Stimulated activated CD4-positive, alpha-beta T cell treated with anti-CD3 and anti-CD28 coated beads, Interleukin-2, amount 100 ng/mL, for 4 hours (primary cell): ENCODE measurements around the gene COX20.

Source experiments
- DNase-seq: peaks from one replicate; pipeline ENCODE4 v3.0.0-alpha.2; 2020; ENCODE audit warnings: low read depth

COX20 gene

DNA sequence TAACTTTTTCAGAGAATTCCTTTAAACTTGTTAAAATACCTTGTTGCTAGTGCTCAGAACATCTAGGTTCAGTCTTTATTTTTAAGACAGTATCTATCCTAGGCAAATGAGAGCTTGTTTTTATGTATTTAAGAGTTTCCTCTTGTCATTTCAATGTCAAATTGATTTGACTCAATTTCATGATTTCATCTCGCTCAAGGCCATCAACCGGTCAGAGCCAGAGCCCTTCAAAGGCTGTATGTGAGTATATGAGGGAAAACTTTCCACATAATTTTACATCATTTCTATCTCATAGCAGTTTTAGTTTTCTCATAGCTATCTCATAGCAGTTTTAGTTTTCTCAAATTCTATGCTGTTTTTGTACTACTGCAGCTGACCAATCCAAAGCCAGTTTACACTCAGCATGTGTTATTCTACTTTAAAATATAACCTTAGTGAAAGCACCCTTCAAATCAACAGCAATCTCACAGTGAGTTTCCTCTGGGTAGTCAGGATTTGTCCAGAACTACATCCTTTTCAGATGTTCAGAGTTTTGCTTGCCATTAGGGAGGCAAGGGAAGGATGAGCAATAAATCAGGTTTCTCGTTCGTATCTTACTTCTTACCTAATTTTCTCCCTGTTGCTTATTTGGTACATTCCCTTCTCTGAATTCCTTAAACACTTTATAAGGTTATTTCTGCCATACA, 16.2 kb downstream of the COX20 start:
- DNase-seq, result no peak

DNA sequence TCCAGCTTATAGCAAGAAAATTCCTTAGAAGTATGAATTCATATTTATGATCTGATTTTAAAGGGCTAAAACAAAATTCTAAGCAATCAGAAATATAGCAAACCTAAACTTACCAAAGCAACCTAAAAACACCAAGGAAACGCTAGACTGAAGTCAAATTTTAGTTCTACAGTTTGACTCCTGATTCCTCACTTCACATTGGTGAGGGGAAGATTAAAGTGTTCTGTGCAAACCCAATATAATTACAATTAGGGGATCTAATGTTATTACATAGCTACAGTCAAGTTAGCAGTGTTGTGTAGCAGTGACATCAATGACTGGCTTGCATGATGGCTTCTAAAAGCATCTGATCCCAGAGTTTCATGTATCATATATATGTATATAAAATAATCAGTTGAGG, 17.2 kb downstream of the COX20 start:
- no peak for DNase-seq

DNA sequence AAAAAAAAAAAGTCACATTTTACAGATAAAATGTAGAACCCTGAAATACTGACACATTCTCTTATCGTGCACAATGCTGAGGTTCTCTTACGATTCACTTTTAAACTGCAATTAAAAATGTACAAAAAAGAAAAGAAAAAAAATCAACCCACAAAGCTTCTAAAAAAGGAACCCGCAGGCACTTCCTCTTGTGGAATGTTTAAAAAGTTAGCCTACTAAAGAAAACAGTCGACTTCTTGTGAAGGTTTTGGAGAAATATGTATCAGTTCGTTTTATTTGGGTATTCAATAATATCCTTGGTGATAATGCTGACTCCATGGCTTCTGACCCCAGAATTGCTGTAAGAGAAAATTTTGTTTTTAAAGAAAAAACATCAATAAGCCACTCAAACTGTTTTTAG, 18.7 kb downstream of the COX20 start:
- no peak for DNase-seq

DNA sequence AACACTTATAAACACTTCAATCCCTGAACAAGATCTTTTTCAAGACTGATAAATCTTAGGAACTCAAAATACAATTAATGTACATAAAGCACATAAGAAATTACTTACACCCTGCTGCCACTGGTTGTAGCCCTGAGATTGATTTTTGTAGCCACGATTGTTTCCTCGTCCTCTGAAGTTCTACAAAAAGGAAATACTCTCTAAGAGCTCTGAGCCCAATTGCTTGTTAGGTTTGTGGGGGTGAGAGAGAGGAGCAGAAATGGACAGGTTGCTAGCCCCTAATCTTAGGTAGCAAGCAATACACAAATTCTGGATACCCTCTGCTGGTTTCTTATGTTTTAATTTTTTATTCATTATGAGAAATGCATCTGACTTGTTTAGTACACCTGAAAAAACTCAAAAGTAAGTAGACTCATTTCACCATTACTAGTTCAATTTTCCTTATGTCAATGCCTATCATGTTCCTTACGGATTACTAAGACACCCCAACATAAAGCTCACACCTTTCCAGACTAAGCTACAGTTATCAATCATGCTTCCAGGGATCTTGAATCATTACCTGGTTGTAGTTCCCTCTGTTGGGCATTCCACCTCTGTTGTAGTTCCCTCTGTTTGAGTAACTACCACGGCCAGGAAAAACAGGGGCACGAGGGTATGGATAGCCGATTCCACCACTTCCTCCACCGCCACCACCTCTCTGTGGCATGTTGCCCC, 19.6 kb downstream of the COX20 start:
- DNase-seq, result no peak

DNA sequence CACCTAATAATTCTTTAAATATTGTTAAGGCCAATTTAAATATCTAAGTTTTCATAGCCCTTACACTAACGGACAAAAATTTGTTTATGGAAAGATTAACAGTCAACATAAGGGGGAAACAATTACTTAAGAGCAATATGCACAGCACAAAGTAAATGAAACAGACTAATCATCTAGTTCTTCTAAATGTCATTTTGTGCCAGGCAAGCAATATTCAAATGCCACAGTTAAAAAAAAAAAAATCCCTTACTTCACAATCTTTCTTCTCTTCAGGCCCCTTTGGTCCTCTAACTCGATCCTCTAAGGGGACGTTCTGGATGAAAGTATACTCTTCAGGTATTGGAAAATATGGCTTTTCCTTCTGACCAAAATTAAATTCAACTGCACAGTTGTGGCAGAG, 22.3 kb downstream of the COX20 start:
- no peak for DNase-seq

DNA sequence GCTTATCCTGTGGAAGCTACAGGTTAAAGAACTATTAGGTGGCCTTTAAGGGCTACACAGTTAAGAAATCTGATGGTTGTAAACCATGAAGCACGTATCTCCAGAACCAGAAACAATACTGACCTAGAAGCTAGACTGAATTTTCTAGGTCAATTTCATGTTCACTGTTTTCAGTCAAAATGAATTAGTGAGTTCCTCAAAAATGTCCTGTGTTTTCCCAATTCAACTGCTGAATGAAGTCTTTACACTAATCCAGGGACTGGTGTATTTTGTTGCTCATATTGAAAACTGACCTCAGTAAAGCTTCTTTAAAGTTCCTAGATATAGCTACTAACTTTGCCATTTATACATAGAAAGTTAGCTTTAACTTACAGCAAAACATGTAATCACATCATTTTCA, 22.9 kb downstream of the COX20 start:
- DNase-seq, result no peak

DNA sequence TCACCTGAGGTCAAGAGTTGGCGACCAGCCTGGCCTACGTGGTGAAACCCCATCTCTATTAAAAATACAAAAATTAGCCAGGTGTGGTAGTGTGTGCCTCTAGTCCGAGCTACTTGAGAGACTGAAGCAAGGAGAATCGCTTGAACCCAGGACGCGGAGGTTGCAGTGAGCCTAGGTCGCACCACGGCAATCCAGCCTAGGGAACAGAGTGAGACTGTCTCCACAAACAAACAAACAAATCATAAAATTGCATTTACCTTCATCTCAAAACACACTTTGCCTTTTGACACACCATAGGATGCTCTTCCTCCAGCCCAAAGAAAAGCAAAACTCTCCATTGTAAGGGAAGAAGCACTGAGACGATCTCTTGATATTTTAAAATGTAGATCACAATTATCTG, 24.6 kb downstream of the COX20 start:
- DNase-seq, result no peak

DNA sequence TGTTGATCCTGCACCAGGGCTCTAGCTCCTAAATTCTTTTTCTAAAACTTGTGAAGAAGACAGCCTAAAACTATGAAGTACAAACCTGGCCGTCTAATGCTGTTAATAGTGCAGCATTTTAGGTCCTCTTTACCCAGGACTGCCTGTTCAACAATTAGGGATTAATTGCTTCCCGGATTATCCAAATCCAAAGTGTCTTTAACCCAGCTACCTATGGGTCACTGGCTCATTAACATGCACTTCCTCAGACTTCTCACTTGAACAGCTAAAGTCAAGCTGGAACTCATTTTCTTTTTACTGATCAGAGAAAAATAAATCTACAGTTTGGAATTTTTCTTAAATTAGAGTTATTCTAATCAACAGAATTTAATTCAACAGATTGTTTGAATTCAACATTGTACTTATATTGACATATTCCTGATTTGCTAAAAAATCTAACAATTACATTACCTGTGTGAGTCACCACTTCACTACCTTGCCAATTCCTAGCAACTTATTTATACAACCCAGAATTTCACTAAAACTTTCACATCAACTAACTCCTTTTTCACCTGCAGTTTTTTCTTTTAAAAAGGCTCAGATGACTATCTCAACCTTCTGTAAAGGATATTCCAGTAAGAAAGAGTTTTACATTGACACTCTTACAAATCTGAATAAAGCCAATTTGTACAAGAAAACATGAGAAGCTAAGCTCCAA, 25.6 kb downstream of the COX20 start:
- no peak for DNase-seq

DNA sequence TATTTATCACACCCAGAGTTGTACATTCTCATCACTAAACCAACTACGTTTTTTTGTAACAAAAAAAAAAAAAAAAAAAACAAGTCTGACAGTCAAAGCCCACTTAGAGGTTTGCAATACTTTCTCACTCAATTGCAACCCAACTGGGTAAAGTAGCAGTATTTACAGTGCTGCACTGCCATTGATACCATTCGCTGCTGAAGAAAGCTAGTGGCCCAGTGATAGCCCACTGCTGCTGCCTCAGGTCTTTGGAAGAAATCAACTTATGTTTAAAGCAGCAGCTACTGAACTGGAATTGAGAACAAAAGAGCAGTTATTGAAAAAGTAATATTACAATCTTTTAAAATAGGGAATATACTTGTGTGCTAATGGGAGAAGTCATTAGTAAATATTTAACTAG, 26.2 kb downstream of the COX20 start:
- no peak for DNase-seq

DNA sequence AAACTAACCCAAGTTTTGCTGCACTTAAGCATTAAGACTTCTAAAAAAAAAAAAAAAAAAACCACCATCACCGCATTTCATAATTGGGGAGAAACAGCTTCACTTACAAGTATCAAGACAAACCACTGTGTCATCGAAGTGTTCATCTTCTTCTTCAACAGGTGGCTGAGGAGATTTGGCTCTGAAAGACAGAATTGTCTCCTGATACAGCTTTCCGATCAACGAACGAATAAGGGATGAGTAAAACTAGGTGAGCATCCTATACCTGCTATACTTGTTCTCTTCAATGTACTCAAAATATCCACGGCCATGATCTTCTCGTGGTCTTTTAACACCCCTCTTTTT, 26.9 kb downstream of the COX20 start:
- no peak for DNase-seq

DNA sequence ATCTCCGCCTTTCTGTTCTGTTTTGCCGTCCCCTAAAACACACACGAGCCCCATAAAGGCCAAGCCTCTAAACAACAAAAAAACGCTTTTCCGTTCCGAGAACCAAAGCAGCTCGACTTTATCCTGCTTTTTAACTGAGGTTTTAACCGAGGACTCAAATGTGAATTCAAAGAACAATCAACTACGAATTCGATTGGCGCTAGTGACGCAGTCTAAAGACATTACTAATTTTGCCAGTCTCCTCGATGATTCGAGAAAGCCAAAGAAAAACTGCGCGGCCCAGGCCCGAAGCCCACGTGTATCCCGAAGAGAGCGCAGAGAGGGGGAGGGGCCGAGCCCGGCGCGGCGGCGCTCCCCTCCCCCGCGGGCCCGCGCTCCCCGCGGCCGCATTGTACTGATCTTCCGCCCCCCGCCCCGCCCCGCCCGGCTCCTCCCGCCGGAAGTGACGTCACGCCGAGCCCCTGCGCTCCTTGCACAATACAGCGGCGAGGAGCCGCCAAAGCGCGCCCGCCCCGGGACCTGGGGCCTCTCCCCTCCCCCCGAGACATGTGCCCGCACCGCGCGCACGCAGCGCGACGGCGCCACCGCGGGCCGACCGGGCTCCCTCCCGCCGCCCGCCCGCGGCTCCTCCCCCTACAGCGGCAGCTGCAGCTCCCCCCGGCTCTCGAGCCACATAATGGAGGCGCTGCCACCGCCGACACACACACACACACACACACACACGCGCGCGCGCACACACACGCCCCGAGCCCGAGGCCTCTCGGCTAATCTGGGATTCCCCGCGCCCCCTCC, 27.4 kb downstream of the COX20 start:
- peak; percentile 97 for DNase-seq

DNA sequence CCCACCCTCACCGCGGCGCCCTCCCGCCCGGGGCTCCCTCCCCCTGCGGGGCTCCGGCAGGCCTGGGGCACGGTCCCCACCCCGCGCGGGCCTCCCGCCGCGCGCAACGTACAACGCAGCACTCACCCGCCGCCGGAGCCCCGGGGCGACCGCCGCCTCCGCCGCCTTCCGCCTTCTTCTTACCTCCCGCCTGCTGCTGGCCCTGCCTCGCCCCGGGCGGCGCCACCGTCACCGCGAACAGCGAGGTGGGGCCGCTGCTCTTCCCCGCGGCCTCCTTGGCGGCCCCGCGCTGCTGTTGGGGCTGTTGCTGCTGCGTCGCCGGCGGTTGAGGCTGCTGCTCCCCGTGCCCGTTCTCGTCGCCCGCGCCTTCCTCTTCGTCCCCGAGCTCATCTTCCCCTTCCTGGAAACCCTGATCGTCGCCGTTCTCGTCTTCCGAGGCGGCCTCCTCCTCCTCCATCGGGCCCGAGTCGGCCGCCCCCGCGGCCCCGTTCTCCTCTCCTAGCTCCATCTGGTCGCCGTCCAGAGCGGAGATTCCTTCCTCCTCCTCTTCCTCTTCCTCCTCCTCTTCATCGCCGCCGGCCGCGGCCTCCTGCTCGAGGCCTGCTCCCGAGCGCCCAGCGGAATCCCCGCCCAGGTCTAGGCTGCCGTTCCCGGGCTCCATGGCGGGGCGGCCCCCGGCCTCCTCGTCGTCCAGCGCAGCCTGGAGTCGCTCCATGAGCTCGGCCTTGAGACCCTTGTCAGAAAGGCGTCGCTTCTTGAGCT, 28.2 kb downstream of the COX20 start:
- DNase-seq, result peak; percentile 24

DNA sequence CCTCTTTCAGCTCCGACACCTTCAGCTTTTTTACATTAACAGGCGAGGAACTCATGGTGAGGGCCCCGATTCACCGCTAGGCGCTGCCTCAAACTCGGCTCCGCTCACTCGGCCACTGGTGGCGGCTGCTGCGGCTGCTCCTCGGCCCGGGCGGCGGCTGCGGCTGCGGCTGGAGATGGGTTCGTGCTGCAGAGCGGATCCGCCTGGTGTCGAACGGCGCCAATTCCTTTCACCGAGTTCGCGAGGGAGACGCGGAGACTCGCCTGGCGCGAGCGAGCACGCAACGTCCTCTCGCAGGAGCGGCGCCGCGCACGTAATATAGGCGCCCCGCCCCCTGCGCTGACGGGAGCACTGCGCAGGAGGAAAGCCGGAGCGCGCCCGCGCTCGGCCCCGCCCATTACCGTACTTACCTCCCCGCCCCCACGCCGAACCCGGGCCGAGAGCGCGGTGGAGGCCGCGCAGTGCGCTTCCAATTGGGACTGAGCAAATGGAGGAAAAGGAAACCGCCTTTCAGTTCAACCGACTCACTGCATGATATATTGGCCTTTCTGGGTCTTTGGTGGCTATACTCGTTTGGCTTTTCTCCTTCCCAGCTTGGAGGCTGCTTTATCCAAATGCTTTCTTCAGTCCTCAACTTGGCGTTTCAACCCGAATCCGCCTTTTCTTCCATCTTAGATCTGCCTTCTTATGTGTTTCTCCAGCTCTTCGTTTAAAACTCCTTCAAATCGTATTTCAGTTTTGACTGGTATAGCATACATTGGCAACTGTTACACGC, 29.0 kb downstream of the COX20 start, which contains the start of gene HNRNPU:
Gene HNRNPU (minus strand): TSS at position 291 of the 775 bp plus-strand sequence. CDS start 236 bp downstream, at position 55.
- DNase-seq, result peak; percentile 94

DNA sequence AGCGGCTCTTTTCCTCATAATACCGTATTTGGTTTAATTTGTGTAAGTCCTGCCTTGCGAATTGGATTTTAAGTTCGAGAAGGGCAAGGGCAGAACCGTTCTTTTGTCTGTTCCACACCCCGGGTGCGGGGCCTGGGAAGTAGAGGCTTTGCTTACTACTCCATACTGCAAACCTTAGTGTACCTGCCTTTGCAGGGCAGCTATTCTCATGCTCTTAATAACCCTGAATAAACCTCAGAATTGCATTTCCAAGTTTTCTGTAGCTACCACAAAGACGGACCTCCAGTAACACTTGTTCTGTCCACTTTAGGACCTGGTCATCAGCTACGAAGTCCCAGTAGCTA, 29.5 kb downstream of the COX20 start:
- no peak for DNase-seq

DNA sequence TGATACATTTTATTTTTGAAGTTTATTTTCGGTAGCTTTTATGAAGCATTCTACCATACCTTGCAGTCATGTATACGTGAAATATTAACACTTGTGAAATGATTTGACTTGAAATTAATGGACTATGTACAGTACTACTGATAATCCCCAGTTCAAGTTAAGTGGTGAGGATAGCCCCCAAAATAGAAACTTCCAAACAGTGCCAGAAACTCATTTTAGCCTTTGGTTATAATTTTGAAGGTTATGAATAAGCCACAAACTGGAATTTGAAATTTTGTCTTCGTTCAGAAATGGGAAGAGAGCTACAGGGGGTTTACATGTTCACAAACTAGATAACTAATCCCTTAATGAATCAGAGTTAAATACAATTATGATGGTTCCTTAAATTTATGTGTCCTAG, 30.4 kb downstream of the COX20 start:
- no peak for DNase-seq

DNA sequence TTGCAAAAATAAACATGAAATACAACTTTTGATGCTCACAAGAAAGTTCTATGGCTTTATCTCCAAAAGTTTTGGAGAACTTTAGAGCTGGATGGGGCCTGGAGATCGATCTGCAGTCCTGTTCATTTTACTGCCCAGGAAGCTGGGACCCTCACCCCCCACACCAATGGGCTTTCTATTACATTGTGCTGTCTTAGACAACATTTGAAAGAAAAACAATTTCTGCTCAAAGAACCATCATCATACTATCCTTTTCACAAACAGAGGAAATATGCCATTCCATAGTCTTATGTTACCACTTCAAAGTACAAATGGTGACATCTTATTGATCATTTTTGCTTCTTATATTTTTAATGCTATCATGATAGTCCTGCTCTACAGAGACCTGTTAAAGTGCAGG, 30.9 kb downstream of the COX20 start:
- DNase-seq, result no peak

DNA sequence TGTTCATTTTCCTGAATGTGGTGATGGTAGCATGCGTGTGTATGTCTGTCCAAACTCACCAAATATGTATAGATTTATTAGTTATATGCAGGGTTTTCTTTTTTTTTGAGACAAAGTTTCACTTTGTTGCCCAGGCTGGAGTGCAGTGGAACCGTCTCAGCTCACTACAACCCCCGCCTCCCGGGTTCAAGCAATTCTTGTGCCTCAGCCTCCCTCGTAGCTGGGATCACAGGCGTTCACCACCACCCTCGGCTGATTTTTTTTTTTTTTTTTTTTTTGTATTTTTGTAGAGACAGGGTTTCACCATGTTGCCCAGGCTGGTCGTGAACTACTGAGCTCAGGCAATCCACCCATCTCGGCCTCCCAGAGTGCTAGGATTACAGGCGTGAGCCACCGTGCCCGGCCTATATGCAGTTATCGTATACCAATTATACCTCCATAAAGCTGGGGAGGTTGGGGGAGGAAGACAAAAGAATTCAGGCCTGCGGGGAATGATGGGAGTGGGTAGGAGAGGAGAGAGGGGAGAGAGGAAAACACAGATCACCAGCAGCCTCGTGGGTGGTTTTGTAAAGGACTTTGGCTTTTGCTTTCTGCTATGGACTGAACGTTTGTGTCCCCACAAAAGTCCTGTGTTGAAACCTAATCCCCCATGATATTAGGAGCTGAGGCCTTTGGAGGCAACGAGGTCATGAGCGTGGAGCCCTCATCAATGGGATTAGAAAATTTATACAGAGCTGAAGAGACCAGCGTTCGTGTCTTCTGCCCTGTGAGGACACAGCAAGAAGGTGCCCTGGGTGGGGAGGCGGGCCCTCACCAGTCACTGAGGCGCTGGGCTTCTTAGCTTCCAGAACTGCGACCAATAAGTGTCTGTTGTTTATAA, 33.3 kb downstream of the COX20 start:
- DNase-seq, result no peak

DNA sequence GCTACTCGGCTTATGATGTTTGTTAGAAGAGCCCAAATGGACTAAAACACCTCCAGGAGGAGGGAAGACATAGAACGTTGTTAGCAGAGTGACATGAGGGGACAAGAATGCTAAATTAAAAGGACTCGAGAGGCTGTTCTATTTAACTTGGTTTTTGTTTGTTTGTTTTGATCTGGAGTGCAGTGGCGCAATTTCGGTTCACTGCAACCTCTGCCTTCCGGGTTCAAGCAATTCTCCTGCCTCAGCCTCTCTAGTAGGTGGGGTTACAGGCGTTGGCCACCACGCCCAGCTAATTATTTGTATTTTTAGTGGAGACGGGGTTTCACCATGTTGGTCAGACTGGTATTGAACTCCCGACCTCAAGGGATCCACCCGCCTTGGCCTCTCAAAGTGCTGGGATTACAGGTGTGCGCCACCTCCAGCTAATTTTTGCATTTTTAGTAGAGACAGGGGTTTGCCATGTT, 33.9 kb downstream of the COX20 start:
- DNase-seq, result no peak

DNA sequence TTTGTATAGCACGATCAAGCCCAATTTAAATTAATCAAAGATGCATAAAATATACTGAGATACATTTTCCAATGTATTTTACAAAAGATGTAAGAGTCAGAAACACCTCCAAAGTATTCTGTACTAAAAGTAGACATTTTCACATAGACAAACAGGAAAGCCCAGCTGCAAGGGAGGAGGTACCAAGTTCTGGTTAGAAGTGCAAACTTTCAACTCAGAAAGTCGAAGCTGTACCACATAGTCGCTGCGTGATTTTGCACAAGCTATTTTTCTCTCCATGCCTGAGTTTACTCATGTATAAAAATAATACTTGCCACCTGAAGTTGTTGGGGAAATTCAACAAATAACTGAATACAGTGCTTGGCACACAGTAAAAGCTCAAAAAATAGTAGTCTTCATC, 34.5 kb downstream of the COX20 start:
- DNase-seq, result no peak

DNA sequence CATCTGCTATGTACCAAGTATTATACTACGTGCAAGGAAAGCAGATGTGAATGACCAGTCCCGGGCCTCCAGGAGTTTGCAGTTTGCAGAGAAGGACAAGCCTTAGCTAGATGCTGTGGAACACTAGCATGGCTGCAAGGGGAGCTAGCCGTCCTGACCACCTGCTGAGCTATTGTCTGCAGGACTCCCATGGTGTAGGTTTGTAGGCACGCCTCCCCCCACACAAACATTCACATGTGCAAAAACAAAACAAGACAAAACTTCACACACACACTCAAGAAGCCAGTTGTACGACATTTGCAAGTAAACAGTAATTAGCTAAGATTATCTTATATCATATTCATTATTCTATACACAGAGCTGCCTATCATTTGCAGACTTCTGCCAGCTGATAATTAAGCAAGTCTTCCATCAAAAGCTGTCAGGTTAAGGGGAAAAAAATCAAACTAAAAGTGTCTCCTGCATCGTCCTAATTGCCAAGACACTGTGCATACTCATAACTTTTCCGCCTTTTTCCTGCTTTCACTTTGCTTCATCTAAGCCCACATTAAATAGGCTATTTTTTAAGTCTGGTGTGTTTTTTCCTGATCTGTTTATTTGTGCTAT, 39.6 kb downstream of the COX20 start:
- DNase-seq, result no peak
